NCI-H82 (cell line): Measurements from ENCODE around the gene FOXS1.
A peak's percentile ranks its signal among the peaks of the same experiment; 100 is the strongest.
"Not testable (repeated sequence)": the region's sequence is repeated elsewhere in the genome, so short reads cannot be mapped to it uniquely, and the experiment has no call there.

Experiments
- DNase-seq: peaks from one replicate; lab custom pipeline; 2025; lab: John Stamatoyannopoulos, UW

The FOXS1 gene

DNA sequence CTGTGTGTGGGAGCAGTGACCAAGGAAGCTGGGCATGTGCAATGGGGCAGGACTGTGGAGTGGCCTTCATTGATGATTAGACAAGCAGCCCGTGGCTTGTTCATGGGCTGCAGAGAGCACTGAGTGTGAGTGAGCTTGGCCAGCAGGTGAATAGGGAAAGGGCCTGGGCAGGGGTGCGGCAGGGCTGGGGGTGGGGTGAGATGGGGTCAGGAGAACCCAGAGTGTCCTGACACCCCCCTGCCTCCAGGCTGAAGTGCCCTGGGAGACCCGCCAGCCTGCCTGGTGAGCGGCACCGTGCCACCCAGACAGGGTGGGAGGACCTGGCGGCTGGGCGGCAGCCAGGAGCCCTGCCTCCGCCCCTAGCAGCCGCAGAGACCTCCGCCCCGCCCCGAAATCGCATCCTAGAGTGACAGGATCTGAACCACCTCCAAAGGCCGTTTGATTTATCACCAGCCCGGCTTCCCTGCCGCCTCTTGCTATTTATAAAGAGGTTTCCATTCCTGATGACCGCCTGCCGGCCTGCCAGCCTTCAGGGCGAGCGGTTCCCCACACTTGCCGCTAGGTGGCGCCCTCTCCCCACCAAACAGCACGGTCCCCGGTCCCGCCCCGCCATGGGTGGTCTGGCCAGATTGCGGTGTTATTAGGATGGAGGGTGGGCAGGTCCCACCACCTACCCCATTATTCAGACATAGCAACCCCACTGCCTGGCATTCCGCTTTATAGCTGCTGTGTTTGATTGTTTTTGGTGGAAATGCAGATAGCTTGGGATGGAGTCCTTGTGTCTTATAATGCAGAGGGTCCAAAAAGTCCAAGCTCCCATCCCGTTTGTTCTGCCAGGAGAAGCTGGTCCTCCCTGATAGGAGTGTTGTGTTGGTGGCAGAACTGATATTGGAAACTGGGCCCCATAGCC is 22.7 kb downstream of the FOXS1 start:
- peak; percentile 85 for DNase-seq

DNA sequence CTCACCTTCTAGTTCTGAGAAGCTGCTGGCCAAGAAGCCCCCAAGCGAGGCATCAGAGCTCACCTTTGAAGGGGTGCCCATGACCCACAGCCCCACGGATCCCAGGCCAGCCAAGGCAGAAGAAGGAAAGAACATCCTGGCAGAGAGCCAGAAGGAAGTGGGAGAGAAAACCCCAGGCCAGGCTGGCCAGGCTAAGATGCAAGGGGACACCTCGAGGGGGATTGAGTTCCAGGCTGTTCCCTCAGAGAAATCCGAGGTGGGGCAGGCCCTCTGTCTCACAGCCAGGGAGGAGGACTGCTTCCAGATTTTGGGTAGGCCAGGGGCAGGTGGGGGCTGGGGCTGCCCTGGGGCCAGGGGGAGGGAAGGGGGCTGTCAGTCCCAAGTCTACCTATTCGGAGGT is 24.0 kb downstream of the FOXS1 start:
- DNase-seq = peak; percentile 23

DNA sequence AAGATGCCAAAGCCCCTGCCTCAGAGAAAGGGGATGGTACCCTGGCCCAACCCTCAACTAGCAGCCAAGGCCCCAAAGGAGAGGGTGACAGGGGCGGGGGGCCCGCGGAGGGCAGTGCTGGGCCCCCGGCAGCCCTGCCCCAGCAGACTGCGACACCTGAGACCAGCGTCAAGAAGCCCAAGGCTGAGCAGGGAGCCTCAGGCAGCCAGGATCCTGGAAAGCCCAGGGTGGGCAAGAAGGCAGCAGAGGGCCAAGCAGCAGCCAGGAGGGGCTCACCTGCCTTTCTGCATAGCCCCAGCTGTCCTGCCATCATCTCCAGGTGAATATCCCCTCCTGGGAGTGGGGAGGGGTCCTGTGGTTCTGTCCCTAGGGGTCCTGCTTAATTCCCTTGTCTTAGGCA is 25.2 kb downstream of the FOXS1 start:
- DNase-seq = no peak

DNA sequence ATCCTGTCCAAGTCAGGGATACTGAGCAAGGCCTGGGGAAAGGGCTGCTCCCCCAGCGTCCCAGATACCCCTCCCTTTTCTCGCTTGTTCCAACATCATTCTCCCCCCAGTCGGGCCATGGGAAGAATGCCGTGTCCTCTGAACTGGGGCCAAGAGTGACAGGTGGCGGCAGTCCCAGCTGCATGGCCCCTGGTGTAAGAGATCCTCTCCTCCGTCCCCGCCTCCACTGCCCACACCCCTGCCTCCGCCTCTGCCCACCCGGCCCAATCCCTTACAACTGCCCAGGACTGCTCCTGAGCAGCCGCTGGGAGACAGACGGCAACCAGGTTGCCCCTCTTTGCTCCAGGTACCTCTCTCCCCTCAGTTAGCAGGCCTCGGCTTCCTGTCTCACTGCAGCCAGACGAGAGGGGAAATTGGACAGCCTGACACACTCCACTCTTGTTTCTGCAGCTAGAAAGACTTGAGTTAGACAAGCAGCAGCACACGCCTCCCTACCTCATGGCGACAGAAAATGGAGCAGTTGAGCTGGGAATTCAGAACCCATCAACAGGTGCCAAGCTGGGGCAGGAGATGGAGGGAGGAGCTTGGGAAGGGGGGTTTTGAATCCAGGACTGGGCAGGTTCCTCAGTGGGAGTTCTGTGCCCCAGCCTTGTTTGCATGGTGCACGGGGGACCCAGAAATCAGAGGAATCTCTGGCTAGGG is 26.2 kb downstream of the FOXS1 start, which contains the start of gene MYLK2:
TSS of gene MYLK2 (plus strand) at position 274 of the 702 bp plus-strand sequence. CDS start at position 499, 225 bp downstream.
- DNase-seq = peak; percentile 68

- no peak for DNase-seq
These were observed 27.0 kb downstream of the FOXS1 start for GRCh38 chr20:31818376-31818908.

DNA sequence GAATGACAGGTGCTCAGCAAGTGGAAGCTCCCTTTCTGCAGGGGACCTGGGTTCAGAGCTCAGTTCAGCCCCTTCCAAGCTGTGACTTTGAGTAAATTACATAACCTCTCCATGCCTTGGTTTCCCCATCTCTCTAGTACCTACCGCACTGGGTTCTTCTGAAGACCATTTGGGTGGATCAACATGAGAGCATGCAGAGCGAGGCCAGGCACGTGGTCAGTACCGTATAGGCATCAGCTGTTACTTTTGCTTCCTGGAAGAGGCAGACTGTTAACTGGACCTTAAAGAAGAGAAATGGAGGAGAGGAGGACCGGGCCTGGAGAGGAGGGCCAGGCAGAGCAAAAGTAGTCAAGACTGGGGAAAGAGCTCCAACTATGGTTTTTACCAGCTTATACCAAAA is 27.9 kb downstream of the FOXS1 start:
- no peak for DNase-seq

- no peak for DNase-seq
These were observed 29.2 kb downstream of the FOXS1 start for GRCh38 chr20:31816221-31816620.

DNA sequence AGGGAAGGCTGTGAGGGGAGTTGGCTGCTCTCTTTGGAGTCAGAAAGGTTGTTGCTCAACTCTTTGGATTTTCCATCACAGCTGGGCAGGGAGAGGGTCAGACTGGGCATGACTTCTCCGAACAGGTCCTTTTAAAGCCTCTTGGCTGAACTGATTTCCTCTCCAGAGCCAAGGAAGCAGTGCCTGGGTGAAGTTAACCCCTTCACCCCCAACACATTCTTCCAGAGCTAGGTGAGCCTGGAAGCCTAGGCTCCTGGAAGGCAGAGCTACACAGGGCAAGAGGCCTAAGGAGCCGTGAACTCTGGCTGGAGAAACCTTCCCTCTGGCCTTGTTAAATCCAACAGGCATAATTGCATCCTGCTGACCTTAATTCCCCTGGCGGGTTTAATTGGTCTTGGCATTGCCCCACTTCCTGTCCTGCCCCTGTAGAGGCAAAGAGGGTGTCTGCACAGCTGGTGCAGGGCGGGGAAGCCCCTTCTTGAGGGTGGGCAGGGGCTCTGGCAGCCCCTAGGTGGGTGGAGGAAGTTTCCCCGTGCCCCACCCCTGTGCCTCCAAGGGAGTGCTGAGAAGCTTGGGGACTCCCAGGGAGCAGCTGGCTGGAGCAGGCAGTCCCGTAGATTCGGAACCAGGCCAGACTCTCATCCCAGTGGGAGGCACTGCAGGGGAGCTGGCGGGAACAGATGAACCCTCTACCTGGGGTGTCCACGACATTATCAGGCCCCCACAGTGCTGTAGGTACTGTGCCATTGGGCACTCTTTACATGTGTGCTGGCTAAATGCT is 29.8 kb downstream of the FOXS1 start:
- peak; percentile 47 for DNase-seq

- not testable (repeated sequence) for DNase-seq
These were observed 31.3 kb downstream of the FOXS1 start for GRCh38 chr20:31814142-31814541.

GRCh38 chr20:31813611-31814010 is 31.8 kb downstream of the FOXS1 start:
- no peak for DNase-seq

DNA sequence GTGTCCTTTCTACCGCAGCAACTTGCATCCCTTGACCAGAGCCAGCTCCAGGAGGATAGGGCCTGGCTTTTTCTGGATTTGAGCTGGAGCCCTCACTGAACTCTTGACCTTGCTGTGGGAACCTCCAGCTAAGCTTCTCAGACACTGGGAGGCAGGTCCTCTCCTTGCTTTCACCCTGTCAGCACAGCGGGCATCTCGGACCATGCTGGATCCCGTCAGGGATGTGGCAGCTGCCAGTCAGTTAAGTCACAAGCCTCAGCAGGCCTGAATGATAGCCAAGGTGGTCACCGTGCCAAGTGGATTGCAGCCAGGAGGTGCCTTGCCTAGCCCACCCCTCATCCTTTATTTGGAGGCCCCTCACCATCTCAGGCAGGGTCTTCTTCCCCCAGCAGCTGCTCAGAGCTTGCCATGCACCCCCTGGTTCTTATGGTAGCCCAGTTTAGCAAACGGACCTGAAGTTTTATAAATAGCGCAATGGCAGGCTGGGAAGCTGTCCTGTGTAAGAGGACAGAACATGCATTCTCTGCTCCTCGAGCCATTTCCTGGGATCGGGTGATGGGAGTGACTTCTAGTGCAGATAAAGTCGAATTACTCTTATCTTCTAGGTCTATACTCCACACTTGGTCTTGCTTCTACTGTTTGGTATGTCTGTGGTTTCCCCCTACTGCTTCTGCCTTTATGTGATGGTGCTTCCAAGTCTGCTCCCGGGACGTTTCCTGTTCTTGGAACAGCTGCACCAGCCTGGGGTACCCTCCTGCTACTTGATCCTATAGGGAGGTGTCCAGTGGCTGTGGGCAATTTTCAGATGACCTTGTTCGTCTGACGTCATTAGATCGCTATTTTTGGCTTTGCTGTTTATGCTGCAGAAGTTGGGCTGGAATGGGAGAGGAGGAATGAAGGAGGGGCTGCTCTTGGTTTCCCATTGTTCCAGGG is 33.3 kb downstream of the FOXS1 start:
- no peak for DNase-seq

DNA sequence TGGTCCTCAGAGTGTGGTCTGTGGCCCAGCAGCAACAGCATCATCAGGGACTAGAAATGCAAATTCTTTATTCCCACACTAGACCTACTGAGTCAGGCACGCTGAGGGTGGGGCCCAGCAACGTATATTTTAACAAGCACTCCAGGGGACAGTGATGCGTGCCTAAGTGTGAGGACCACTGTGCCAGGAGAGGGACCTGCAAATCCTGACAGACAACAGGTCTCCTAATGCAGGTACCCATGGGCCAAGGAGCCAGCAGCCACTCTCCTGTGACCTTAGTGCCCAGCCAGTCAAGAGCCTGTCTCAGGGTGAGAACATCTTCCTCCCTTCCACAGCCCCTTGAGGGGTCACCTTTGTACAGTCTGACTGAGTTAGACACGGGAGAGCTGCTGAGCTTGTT is 34.2 kb downstream of the FOXS1 start:
- DNase-seq = no peak

DNA sequence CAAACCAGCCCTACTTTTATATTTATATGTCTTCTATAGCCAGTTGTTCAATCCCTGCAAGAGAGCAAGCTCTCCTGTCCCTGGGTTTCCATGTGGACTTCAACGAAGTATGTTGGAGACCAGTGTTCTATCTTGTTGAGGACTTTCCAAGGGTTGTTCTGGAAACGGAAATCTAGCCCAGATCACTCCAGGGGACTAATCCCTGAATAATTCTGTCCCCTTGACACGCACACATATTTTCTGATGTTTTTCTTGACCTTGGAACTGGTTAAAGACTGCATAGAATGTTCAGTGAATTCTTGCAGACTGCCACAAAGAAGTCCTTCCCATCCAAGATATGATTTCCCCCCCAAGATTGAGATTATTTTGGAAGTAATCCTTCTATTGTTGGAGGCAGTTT is 35.7 kb downstream of the FOXS1 start:
- DNase-seq = no peak

- DNase-seq = no peak
These were observed 36.9 kb downstream of the FOXS1 start for GRCh38 chr20:31808481-31808880.

DNA sequence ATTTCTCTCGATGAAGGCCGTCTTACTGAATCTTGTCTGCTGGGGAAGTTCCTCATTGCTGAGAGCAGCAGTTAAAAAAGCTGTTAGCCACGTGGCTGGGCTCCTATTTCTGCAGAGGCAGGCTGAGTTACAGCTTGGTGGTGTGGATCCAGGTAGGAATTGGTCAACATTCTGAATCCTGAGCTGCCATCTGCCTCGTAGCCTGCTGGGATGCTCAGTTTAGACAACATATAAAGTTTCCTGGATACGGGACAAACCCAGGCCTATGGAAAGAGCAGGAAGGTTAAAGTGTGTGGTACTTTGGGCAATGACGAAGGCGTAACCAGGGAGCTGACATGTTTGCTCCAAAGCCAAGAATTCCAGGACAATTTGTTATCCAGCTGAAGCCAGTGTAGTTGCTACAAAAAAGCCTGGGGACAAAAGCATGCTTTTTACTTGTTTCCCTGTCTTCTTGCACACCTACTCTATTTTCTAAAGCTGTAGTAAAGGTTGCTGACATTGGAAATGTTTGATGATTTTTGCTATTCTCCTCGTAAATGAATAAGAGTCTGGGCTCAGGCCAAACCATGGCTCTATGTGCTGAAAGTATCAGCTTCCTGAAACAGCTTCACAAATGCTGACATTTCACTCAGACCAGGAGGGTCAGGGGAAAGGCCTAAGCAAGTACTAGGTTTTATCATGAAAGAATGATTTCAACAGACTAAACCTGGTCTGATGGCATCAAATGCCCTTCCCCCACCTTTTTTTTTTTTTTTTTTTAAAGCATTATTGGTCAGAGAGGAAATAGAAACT is 38.6 kb downstream of the FOXS1 start:
- no peak for DNase-seq

DNA sequence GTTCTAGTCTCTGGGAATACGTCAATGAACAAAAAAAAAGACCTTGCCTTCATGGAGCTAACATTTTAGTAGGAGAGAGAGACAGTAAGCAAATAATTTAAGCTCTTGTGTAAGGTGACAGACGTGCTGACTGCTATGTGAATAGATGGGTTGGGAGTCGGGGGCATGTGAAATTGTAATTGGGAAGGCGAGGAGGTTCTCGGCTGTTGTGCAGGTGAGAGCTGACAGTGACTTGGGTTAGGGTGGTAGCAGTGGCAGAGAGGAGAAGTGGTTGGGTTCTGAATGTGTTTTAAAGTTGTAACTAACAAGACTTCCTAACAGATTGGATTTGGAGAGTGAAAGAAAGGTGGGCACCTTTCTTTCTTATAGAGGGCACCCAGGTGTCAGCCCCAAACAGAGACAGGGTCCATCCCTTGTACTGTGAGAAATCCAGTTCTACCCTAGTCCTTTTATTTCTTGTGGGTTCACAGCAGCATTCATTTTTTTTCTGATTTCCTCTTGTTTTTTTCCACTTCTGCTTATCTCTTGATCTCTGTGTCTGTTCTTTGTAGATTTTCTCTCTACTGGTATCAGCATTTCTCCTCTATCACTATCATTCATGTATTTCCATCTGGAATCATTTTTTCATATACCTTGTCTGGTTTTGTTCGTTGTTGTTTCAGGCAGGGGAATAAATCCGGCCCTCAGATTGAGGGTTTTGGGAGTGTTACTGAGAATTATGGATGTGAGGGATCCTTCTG is 41.7 kb downstream of the FOXS1 start:
- no peak for DNase-seq

DNA sequence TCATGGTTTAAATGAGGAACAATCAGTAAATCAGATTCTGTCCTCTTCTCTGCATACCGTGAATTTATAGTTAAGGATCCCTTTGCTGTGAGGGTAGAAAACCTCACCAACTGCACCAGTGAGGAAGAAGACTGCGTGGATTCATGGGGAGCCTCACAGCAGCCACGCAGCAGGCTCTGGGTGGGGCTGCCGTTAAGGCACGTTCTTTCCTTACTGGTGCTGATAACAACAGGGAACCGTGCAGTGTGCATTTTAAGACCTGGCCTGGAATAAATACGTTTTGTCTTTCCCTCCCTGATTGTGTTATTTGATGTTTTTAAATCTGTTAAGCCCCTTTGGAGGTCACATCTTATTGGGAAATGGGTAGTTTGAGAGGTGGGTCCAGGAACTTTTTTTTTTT is 43.9 kb downstream of the FOXS1 start:
- no peak for DNase-seq

DNA sequence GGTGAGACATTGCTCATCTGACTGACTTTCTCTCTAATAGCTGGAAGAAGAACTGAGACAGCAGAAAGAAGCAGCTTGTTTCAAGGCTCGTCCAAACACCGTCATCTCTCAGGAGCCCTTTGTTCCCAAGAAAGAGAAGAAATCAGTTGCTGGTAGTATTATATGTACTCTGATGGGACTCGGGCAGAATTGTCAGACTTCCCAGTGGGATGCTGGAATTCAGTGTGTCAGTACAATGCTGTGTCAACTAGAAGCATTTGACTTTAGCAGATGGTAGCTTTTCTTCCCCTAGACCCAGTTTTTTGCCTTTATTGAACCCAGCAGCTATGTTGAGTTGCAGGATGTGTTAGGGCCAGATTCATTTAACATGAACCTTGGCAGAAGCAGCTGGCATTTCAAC is 48.0 kb downstream of the FOXS1 start:
- DNase-seq = no peak
